OCI-M2 (cell line): ENCODE results near the gene KIRREL3.

ENCODE experiments used
- DNase-seq: peaks from one replicate; lab custom pipeline; 2025; ENCODE audit not compliant: unreplicated experiment; lab: John Stamatoyannopoulos, UW

KIRREL3 gene

GRCh38 chr11:126496576-126497337 lies 503.8 kb downstream of the KIRREL3 start:
- no peak for DNase-seq

GRCh38 chr11:126495281-126496220 lies 505.0 kb downstream of the KIRREL3 start:
- no peak for DNase-seq

- no peak for DNase-seq
Observed at GRCh38 chr11:126494831-126495230, 505.7 kb downstream of the KIRREL3 start.

- DNase-seq = no peak
Observed at GRCh38 chr11:126492331-126493082, 508.1 kb downstream of the KIRREL3 start.

GRCh38 chr11:126491092-126491491 lies 509.5 kb downstream of the KIRREL3 start:
- DNase-seq = no peak

- DNase-seq = no peak
Observed at GRCh38 chr11:126489836-126490660, 510.5 kb downstream of the KIRREL3 start.

- no peak for DNase-seq
Observed at GRCh38 chr11:126488591-126489370, 511.8 kb downstream of the KIRREL3 start.

- DNase-seq = no peak
Observed at GRCh38 chr11:126487711-126488110, 512.9 kb downstream of the KIRREL3 start.

- no peak for DNase-seq
Observed at GRCh38 chr11:126485986-126486635, 514.5 kb downstream of the KIRREL3 start.

GRCh38 chr11:126485021-126485792 lies 515.4 kb downstream of the KIRREL3 start:
- DNase-seq = no peak

- DNase-seq = no peak
Observed at GRCh38 chr11:126484266-126484665, 516.3 kb downstream of the KIRREL3 start.

GRCh38 chr11:126483621-126484195 lies 516.9 kb downstream of the KIRREL3 start:
- no peak for DNase-seq

GRCh38 chr11:126482586-126483108 lies 517.9 kb downstream of the KIRREL3 start:
- no peak for DNase-seq

- DNase-seq = no peak
Observed at GRCh38 chr11:126481303-126481680, 519.3 kb downstream of the KIRREL3 start.

GRCh38 chr11:126480410-126481302 lies 519.9 kb downstream of the KIRREL3 start:
- no peak for DNase-seq

- no peak for DNase-seq
Observed at GRCh38 chr11:126480015-126480409, 520.6 kb downstream of the KIRREL3 start.
